SK-N-SH (cell line): Measurements from ENCODE around the gene AVP. TPM values are rescaled to one million over a fixed set of nuclear protein-coding genes. Genes with fewer than 3 reads are reported as not detected.
"Not testable (repeated sequence)": the region's sequence is repeated elsewhere in the genome, so short reads cannot be mapped to it uniquely, and the experiment has no call there.

Source experiments
- CTCF ChIA-PET: fragments of 300-600, 350-600 bp; formaldehyde crosslinking; extraction: SDS; loops from one replicate; lab custom pipeline; 2021; lab: Yijun Ruan, JAX
- POLR2A ChIA-PET: fragments of 350-600 bp; sonication (Branson Sonifier 250); formaldehyde crosslinking; extraction: SDS; loops from one replicate; lab custom pipeline; 2020; ENCODE audit warnings: antibody characterized with exemption, inconsistent platforms; lab: Yijun Ruan, JAX
- DNase-seq: peaks from one replicate; pipeline ENCODE4 v3.0.0; 2012
- H2AFZ ChIP-seq: fragments of 200-600 bp; sonication (generic); 2 replicates; pipeline ENCODE4 v1.8.1; 2016; ENCODE audit warnings: antibody characterized with exemption, mild to moderate bottlenecking, low read depth
- H3F3A ChIP-seq: fragments of 200-600 bp; sonication (generic); replicated peaks from 2 replicates; pipeline ENCODE3; 2016; ENCODE audit warnings: antibody characterized with exemption, mild to moderate bottlenecking; ENCODE audit not compliant: insufficient read depth
- H3K27ac ChIP-seq, 2 experiments: fragments of 200-500 bp in 1 of 2; fragments of 200-600 bp in 1 of 2; sonication (Bioruptor generic) in 1 of 2; sonication (generic), shearing (Covaris generic) in 1 of 2; 2 replicates each; pipeline versions ENCODE4 v1.5.1 to v1.6.1; 2014 to 2016; ENCODE audit warnings: low read depth in 2 of 2, inconsistent platforms in 1 of 2, low read length in 1 of 2, mild to moderate bottlenecking in 1 of 2, mixed read lengths in 1 of 2
- H3K27me3 ChIP-seq: fragments of 200-600 bp; sonication (generic), shearing (Covaris generic); 2 replicates; pipeline ENCODE4 v1.6.1; 2016; ENCODE audit warnings: mixed run types; ENCODE audit not compliant: insufficient read depth
- H3K36me3 ChIP-seq, 2 experiments: fragments of 200-500 bp in 1 of 2; fragments of 200-600 bp in 1 of 2; sonication (Bioruptor generic) in 1 of 2; sonication (generic) in 1 of 2; replicated peaks in 1 of 2; 2 replicates each; pipeline versions ENCODE3 to v1.5.1; 2014 to 2016; ENCODE audit warnings: low read length in 1 of 2, mild to moderate bottlenecking in 1 of 2; ENCODE audit not compliant: insufficient read depth in 2 of 2, control insufficient read depth in 1 of 2
- H3K4me1 ChIP-seq, 2 experiments: fragments of 200-500 bp in 1 of 2; fragments of 200-600 bp in 1 of 2; sonication (Bioruptor generic) in 1 of 2; sonication (generic), shearing (Covaris generic) in 1 of 2; 2 replicates each; pipeline versions ENCODE4 v1.5.1 to v1.6.1; 2014 to 2016; ENCODE audit warnings: low read depth in 1 of 2, low read length in 1 of 2, mixed run types in 1 of 2; ENCODE audit not compliant: insufficient read depth in 2 of 2, control insufficient read depth in 1 of 2
- H3K4me2 ChIP-seq: fragments of 200-600 bp; sonication (generic), shearing (Covaris generic); 2 replicates; pipeline ENCODE4 v1.6.1; 2017; ENCODE audit warnings: mixed run types
- H3K4me3 ChIP-seq, 2 experiments: fragments of 200-500 bp in 1 of 2; fragments of 200-600 bp in 1 of 2; sonication (Bioruptor generic) in 1 of 2; sonication (generic), shearing (Covaris generic) in 1 of 2; 2 replicates each; pipeline versions ENCODE4 v1.5.1 to v1.8.1; 2014 to 2016; ENCODE audit warnings: low read depth in 2 of 2, inconsistent platforms in 1 of 2, low read length in 1 of 2, mild to moderate bottlenecking in 1 of 2, mixed read lengths in 1 of 2, moderate library complexity in 1 of 2
- H3K79me2 ChIP-seq: fragments of 200-600 bp; sonication (generic); 2 replicates; pipeline ENCODE4 v1.8.1; 2017; ENCODE audit warnings: mild to moderate bottlenecking; ENCODE audit not compliant: insufficient read depth
- H3K9ac ChIP-seq: fragments of 200-600 bp; sonication (generic); 2 replicates; pipeline ENCODE4 v1.6.1; 2017; ENCODE audit warnings: mixed run types
- H3K9me2 ChIP-seq: fragments of 200-600 bp; sonication (generic); 2 replicates; pipeline ENCODE4 v1.6.1; 2017; ENCODE audit warnings: mixed run types
- H3K9me3 ChIP-seq: fragments of 200-600 bp; sonication (generic); 2 replicates; pipeline ENCODE4 v1.6.1; 2017; ENCODE audit warnings: mixed run types, mild to moderate bottlenecking, moderate library complexity
- H4K20me1 ChIP-seq: fragments of 200-600 bp; sonication (generic); 2 replicates; pipeline ENCODE4 v1.6.1; 2017; ENCODE audit warnings: mild to moderate bottlenecking, mixed run types; ENCODE audit not compliant: insufficient read depth
- CHD2 ChIP-seq: fragments of 150-350 bp; IDR thresholded peaks from 2 replicates; pipeline ENCODE4 v1.6.1; 2018; ENCODE audit warnings: low read length; ENCODE audit not compliant: partially characterized antibody
- CTCF ChIP-seq: fragments of 200-600 bp; sonication (generic); IDR thresholded peaks from 2 replicates; pipeline ENCODE4 v1.6.1; 2017; ENCODE audit warnings: antibody characterized with exemption, mild to moderate bottlenecking, moderate library complexity
- ELF1 ChIP-seq: IDR thresholded peaks from 2 replicates; pipeline ENCODE4 v1.4.0; 2012
- EZH2phosphoT487 ChIP-seq: fragments of 200-600 bp; sonication (generic); IDR thresholded peaks from 2 replicates; pipeline ENCODE4 v1.6.1; 2017; ENCODE audit warnings: low read depth, mixed run types, mild to moderate bottlenecking, antibody characterized with exemption, moderate library complexity, borderline replicate concordance
- FOSL2 ChIP-seq: IDR thresholded peaks from 2 replicates; pipeline ENCODE4 v1.4.0; 2012; ENCODE audit warnings: low read depth, mild to moderate bottlenecking, moderate library complexity, borderline replicate concordance
- IRF3 ChIP-seq: fragments of 150-350 bp; IDR thresholded peaks from 2 replicates; pipeline ENCODE4 v1.6.1; 2016; ENCODE audit warnings: mild to moderate bottlenecking, low read depth, low read length
- MAX ChIP-seq: IDR thresholded peaks from 2 replicates; pipeline ENCODE4 v1.4.0; 2012; ENCODE audit warnings: low read depth
- MEF2A ChIP-seq: IDR thresholded peaks from 2 replicates; pipeline ENCODE4 v1.4.0; 2012; ENCODE audit warnings: low read depth, borderline replicate concordance
- NFIC ChIP-seq: IDR thresholded peaks from 2 replicates; pipeline ENCODE4 v1.4.0; 2012; ENCODE audit warnings: borderline replicate concordance
- NRF1 ChIP-seq: IDR thresholded peaks from 2 replicates; pipeline ENCODE4 v1.6.1; 2012; ENCODE audit warnings: low read depth, mild to moderate bottlenecking, low read length
- POLR2AphosphoS5 ChIP-seq: IDR thresholded peaks from 2 replicates; pipeline ENCODE4 v1.6.1; 2012; ENCODE audit warnings: low read depth, low read length
- RCOR1 ChIP-seq: fragments of 150-350 bp; IDR thresholded peaks from 2 replicates; pipeline ENCODE4 v1.6.1; 2017; ENCODE audit warnings: antibody characterized with exemption, low read length
- REST ChIP-seq: IDR thresholded peaks from 2 replicates; pipeline ENCODE4 v1.6.1; 2012; ENCODE audit warnings: mild to moderate bottlenecking, low read depth, low read length, moderate library complexity
- RFX5 ChIP-seq: IDR thresholded peaks from 2 replicates; pipeline ENCODE4 v1.6.1; 2012; ENCODE audit warnings: mild to moderate bottlenecking, improper control_type of control experiment, low read length
- TCF12 ChIP-seq: IDR thresholded peaks from 2 replicates; pipeline ENCODE4 v1.4.0; 2012
- USF2 ChIP-seq: fragments of 150-350 bp; IDR thresholded peaks from 2 replicates; pipeline ENCODE4 v1.6.1; 2017; ENCODE audit warnings: antibody characterized with exemption, low read length, low read depth, borderline replicate concordance
- WGBS: methylation state at CpG from one replicate; pipeline ENCODE4 v1.1.6; 2017; ENCODE audit warnings: low lambda C conversion rate; 5-methylcytosine and 5-hydroxymethylcytosine counted together
- polyA plus RNA-seq, 3 experiments: library from polyadenylated mRNA; depleted of rRNA; stranded (reverse); fragments of >200 nt; gene quantifications; 2 replicates each; pipeline ENCODE4 v1.2.3, GENCODE V29; 2012

Gene AVP
- polyA plus RNA-seq, 1 of the 3 experiments (the other 2 are of a cell fraction) = not detected

- H3K79me2 ChIP-seq = no peaks in the 10 kb centered on the region
- no peak overlapping the region for H3K4me2 ChIP-seq
- ChIA-PET CTCF (interaction anchor here (0.6 to 1.4 kb wide), 4 partner anchors 9 to 776 kb away, joined by 3 to 6 read pairs (median 4); no protein-coding TSS in a partner anchor), POLR2A (no interaction called here)
- 73% methylated on average over 4 of the region's 4 CpGs for WGBS
- H3F3A ChIP-seq = no peaks in the 10 kb centered on the region
- H3K4me1 ChIP-seq = peaks cover 2 to 5% of the 10 kb centered on the region in 2 experiments; a peak in 2 of 4 replicates
- no peak overlapping the region for H3K9ac ChIP-seq
- no peaks in the 10 kb centered on the region for H3K9me2 ChIP-seq
- no peaks in the 10 kb centered on the region for H4K20me1 ChIP-seq
- H3K27ac ChIP-seq = no peak overlapping the region
- no peak for DNase-seq
- H2AFZ ChIP-seq = no peak overlapping the region
- H3K4me3 ChIP-seq = no peak overlapping the region
- TF ChIP-seq NFIC (no peak), MAX (no peak), USF2 (no peak), FOSL2 (no peak), TCF12 (no peak), MEF2A (no peak), CHD2 (no peak), NRF1 (no peak), IRF3 (no peak), POLR2AphosphoS5 (no peak), REST (no peak), RFX5 (no peak), ELF1 (no peak), EZH2phosphoT487 (no peak), CTCF (no peak), RCOR1 (no peak)
- TF ChIP-seq, all 33 proteins: peak for 0
- H3K36me3 ChIP-seq = no peaks in the 10 kb centered on the region
- no peaks in the 10 kb centered on the region for H3K27me3 ChIP-seq
- no peaks in the 10 kb centered on the region for H3K9me3 ChIP-seq
Measured at GRCh38 chr20:3077618-3078134, 6.8 kb downstream of the AVP start.

- H3K79me2 ChIP-seq, H2AFZ ChIP-seq, H3K9me3 ChIP-seq, H3K4me1 ChIP-seq, H3F3A ChIP-seq, H3K4me2 ChIP-seq, H4K20me1 ChIP-seq, DNase-seq, H3K36me3 ChIP-seq, H3K27ac ChIP-seq, H3K9ac ChIP-seq, H3K9me2 ChIP-seq, H3K27me3 ChIP-seq, H3K4me3 ChIP-seq, POLR2A ChIA-PET: not testable (repeated sequence)
- CTCF ChIA-PET = interaction anchor here (2.0 kb wide), 1 partner anchor 21 kb away, joined by 6 read pairs; no protein-coding TSS in a partner anchor
- 78% methylated on average over 6 of the region's 6 CpGs for WGBS
Measured at GRCh38 chr20:3075315-3075714, 9.2 kb downstream of the AVP start.
